Prostate gland (tissue), 2 donors: ENCODE measurements around the gene KIAA1755.

Experiments used
- POLR2A ChIP-seq: fragments of 450-650 bp; IDR thresholded peaks from one replicate; pipeline ENCODE4 v1.6.1; 2016; ENCODE audit warnings: antibody characterized with exemption, mild to moderate bottlenecking
- TF ChIP-seq, protein P1 (sequence below), 4 experiments: fragments of 200-600 bp in 2 of 4; fragments of 450-650 bp in 2 of 4; sonication (generic) in 2 of 4; IDR thresholded peaks; 1 replicate in 3 of 4; 2 replicates in 1 of 4; pipeline ENCODE4 v1.5.1; 2016 to 2019; ENCODE audit warnings: antibody characterized with exemption in 4 of 4, mild to moderate bottlenecking in 2 of 4, moderate library complexity in 2 of 4

DNA sequence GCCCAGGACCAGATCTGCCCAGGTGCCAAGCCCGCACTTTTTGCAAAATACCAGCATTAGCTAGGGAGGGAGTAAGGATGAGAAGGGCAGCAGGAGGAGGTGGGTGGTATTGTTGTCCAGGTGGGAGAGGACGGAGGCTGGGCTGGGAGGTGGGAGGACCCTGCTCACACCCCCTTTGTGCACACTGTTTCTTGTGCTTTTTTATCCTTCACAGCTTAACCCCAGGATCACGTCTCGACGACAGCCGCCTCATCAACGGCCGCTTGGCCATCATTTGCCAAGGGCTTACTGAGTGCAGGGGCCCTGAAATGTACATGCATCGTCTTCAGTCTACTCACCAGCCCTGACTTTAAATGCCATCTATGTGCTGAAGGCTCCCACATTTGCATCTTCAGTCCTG is 83.3 kb downstream of the KIAA1755 start:
- TF ChIP-seq, protein P1, sequence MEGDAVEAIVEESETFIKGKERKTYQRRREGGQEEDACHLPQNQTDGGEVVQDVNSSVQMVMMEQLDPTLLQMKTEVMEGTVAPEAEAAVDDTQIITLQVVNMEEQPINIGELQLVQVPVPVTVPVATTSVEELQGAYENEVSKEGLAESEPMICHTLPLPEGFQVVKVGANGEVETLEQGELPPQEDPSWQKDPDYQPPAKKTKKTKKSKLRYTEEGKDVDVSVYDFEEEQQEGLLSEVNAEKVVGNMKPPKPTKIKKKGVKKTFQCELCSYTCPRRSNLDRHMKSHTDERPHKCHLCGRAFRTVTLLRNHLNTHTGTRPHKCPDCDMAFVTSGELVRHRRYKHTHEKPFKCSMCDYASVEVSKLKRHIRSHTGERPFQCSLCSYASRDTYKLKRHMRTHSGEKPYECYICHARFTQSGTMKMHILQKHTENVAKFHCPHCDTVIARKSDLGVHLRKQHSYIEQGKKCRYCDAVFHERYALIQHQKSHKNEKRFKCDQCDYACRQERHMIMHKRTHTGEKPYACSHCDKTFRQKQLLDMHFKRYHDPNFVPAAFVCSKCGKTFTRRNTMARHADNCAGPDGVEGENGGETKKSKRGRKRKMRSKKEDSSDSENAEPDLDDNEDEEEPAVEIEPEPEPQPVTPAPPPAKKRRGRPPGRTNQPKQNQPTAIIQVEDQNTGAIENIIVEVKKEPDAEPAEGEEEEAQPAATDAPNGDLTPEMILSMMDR (IDR thresholded peaks at IDR 0.05): no peak
- TF ChIP-seq POLR2A: no peak
